Measurements from ENCODE around the gene AOPEP. TPM values are rescaled to one million over a fixed set of nuclear protein-coding genes. Genes with fewer than 3 reads are reported as not detected.

The AOPEP gene
- total and polyA plus RNA-seq, 9 of the 15 experiments (the other 6 are each of a cell fraction or from before 2014, with no cell fraction given) = 4.5 to 19.3 (median 13.5) TPM

DNA sequence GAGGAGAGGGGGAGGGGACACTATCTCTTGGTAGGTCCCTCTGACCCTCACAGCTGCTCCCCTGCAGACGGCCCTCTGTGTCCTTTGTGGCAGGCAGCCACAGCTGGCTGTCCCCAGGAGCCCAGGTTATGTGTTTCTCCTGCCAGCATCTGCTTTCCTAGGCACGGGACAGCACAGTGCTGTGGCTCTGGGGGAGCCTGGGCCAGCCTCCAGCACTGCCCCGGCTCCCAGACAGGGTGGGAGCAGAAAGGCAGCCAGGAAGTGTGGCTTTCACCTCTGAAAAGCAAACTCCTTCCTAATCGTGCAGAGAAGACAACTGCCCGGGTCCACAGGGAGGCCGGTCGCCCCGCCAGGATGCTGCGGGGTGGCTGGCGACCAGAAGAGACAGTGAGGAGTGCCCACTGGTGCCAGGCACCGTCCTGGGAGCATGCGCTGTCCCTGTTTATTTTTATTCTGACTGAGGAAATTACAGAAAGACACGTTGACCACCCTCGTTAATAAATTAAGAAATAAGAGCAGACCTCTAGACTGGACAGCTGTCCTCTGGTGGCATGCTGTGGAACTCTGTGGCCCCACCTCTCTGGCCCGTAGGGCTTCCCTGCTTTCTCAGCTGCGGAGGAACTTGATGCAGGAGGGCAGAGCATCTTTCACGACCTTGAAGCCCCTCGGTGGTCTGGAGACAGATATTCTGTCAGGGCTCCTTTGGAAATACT, 350.7 kb downstream of the AOPEP start (continued):
- TF ChIP-seq, protein P1, sequence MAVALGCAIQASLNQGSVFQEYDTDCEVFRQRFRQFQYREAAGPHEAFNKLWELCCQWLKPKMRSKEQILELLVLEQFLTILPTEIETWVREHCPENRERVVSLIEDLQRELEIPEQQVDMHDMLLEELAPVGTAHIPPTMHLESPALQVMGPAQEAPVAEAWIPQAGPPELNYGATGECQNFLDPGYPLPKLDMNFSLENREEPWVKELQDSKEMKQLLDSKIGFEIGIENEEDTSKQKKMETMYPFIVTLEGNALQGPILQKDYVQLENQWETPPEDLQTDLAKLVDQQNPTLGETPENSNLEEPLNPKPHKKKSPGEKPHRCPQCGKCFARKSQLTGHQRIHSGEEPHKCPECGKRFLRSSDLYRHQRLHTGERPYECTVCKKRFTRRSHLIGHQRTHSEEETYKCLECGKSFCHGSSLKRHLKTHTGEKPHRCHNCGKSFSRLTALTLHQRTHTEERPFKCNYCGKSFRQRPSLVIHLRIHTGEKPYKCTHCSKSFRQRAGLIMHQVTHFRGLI (CRISPR knock-in tag; IDR thresholded peaks at IDR 0.05) = no peak
- TF ChIP-seq, protein P2, sequence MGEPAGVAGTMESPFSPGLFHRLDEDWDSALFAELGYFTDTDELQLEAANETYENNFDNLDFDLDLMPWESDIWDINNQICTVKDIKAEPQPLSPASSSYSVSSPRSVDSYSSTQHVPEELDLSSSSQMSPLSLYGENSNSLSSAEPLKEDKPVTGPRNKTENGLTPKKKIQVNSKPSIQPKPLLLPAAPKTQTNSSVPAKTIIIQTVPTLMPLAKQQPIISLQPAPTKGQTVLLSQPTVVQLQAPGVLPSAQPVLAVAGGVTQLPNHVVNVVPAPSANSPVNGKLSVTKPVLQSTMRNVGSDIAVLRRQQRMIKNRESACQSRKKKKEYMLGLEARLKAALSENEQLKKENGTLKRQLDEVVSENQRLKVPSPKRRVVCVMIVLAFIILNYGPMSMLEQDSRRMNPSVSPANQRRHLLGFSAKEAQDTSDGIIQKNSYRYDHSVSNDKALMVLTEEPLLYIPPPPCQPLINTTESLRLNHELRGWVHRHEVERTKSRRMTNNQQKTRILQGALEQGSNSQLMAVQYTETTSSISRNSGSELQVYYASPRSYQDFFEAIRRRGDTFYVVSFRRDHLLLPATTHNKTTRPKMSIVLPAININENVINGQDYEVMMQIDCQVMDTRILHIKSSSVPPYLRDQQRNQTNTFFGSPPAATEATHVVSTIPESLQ (CRISPR knock-in tag; IDR thresholded peaks at IDR 0.05) = no peak
- TF ChIP-seq, protein P3, sequence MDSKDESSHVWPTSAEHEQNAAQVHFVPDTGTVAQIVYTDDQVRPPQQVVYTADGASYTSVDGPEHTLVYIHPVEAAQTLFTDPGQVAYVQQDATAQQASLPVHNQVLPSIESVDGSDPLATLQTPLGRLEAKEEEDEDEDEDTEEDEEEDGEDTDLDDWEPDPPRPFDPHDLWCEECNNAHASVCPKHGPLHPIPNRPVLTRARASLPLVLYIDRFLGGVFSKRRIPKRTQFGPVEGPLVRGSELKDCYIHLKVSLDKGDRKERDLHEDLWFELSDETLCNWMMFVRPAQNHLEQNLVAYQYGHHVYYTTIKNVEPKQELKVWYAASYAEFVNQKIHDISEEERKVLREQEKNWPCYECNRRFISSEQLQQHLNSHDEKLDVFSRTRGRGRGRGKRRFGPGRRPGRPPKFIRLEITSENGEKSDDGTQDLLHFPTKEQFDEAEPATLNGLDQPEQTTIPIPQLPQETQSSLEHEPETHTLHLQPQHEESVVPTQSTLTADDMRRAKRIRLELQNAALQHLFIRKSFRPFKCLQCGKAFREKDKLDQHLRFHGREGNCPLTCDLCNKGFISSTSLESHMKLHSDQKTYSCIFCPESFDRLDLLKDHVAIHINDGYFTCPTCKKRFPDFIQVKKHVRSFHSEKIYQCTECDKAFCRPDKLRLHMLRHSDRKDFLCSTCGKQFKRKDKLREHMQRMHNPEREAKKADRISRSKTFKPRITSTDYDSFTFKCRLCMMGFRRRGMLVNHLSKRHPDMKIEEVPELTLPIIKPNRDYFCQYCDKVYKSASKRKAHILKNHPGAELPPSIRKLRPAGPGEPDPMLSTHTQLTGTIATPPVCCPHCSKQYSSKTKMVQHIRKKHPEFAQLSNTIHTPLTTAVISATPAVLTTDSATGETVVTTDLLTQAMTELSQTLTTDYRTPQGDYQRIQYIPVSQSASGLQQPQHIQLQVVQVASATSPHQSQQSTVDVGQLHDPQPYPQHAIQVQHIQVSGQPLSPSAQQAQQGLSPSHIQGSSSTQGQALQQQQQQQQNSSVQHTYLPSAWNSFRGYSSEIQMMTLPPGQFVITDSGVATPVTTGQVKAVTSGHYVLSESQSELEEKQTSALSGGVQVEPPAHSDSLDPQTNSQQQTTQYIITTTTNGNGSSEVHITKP (IDR thresholded peaks at IDR 0.05; ENCODE audit: partially characterized antibody) = no peak
- no peak for TF ChIP-seq NFXL1 (CRISPR knock-in tag; IDR thresholded peaks at IDR 0.05)
- TF ChIP-seq RCOR1 (IDR thresholded peaks at IDR 0.05; ENCODE audit: borderline replicate concordance in 1 of 2, low read depth in 2 of 2, low read length in 2 of 2) = no peak

Data from K562 (cell line).